Stomach (tissue), 9 donors: ENCODE measurements around the gene CCL17. TPM values are rescaled to one million over a fixed set of nuclear protein-coding genes. Genes with fewer than 3 reads are reported as not detected.
A peak's percentile ranks its signal among the peaks of the same experiment; 100 is the strongest.

Experiments used
- DNase-seq, 2 donors: peaks; one replicate each; pipeline versions ENCODE4 v3.0.0 to v3.0.0-alpha.2; 2013 to 2019
- H3K27ac ChIP-seq, 5 donors: fragments of 200-600 bp in 4 of 5; sonication (generic) in 4 of 5; one replicate each; pipeline ENCODE4 v1.5.1; 2013 to 2019; ENCODE audit warnings: mild to moderate bottlenecking in 1 of 5, moderate library complexity in 1 of 5
- H3K27me3 ChIP-seq, 3 donors: fragments of 200-600 bp; sonication (generic); one replicate each; pipeline ENCODE4 v1.5.1; 2017 to 2019; ENCODE audit warnings: mixed run types in 1 of 3
- H3K36me3 ChIP-seq, 4 donors: fragments of 200-600 bp; sonication (generic); 1 replicate in 3 of 4; 2 replicates in 1 of 4; pipeline ENCODE4 v1.5.1; 2016 to 2019
- H3K4me1 ChIP-seq, 4 donors: fragments of 200-600 bp; sonication (generic); one replicate each; pipeline ENCODE4 v1.5.1; 2016 to 2019
- H3K4me3 ChIP-seq, 4 donors: fragments of 200-600 bp; sonication (generic) in 3 of 4; one replicate each; pipeline ENCODE4 v1.5.1; 2016 to 2019; ENCODE audit warnings: mild to moderate bottlenecking in 1 of 4
- H3K9me3 ChIP-seq, 4 donors: fragments of 200-600 bp; sonication (generic); one replicate each; pipeline ENCODE4 v1.5.1; 2016 to 2019
- EP300 ChIP-seq: sonication (generic); formaldehyde crosslinking; IDR thresholded peaks from one replicate; pipeline ENCODE4 v1.6.1; 2017; ENCODE audit warnings: antibody characterized with exemption
- POLR2A ChIP-seq, 4 donors: fragments of 450-650 bp; IDR thresholded peaks; one replicate each; pipeline ENCODE4 v1.6.1; 2016; ENCODE audit warnings: antibody characterized with exemption in 4 of 4, control low read depth in 2 of 4, mild to moderate bottlenecking in 1 of 4, moderate library complexity in 1 of 4
- POLR2AphosphoS5 ChIP-seq, 3 donors: sonication (generic); formaldehyde crosslinking; IDR thresholded peaks; one replicate each; pipeline ENCODE4 v1.6.1; 2016; ENCODE audit warnings: antibody characterized with exemption in 3 of 3
- WGBS, 5 donors: extraction: QIAGEN DNeasy Blood & Tissue Kit in 3 of 5; methylation state at CpG; one replicate each; pipeline versions ENCODE4 v1.1.5 to v1.1.7; 2013 to 2018; 5-methylcytosine and 5-hydroxymethylcytosine counted together
- intact Hi-C: fragments of 100-400 bp; cut with DNase I; formaldehyde crosslinking; loops from one replicate; pipeline ENCODE4 v1.15.1; 2023; ENCODE audit warnings: low total_unique reads
- polyA plus RNA-seq, 3 donors: library from polyadenylated mRNA; stranded (reverse); fragments of 200-250 nt; gene quantifications; one replicate each; pipeline ENCODE4 v1.2.3, GENCODE V29; 2013
- total RNA-seq, 5 donors: library from RNA; depleted of rRNA; stranded (reverse); fragments of >200 nt; gene quantifications; one replicate each; pipeline versions ENCODE4 v1.1.0 to v1.2.3, GENCODE V29; 2014 to 2016
- TF ChIP-seq, protein P1 (sequence below), 7 experiments: fragments of 450-650 bp in 4 of 7; fragments of 200-600 bp in 3 of 7; sonication (generic) in 3 of 7; IDR thresholded peaks; one replicate each; pipeline ENCODE4 v1.5.1; 2016 to 2019; ENCODE audit warnings: antibody characterized with exemption in 7 of 7, control low read depth in 2 of 7, mild to moderate bottlenecking in 1 of 7
- donor health status: healthy with polysubstance abuse.
- donor health status: Bipolar disorder and iron deficiency.
- donor health status: healthy.

CCL17 gene
- total and polyA plus RNA-seq, 8 donors, result 3.9 TPM; not detected in 7

GRCh38 chr16:57445510-57445909 lies 40.9 kb downstream of the CCL17 start:
- no peaks in the 10 kb centered on the region for H3K27me3 ChIP-seq
- H3K4me3 ChIP-seq, result no peak overlapping the region
- TF ChIP-seq POLR2AphosphoS5 (IDR thresholded peaks at IDR 0.05), result no peak
- TF ChIP-seq EP300, result no peak
- TF ChIP-seq, protein P1, sequence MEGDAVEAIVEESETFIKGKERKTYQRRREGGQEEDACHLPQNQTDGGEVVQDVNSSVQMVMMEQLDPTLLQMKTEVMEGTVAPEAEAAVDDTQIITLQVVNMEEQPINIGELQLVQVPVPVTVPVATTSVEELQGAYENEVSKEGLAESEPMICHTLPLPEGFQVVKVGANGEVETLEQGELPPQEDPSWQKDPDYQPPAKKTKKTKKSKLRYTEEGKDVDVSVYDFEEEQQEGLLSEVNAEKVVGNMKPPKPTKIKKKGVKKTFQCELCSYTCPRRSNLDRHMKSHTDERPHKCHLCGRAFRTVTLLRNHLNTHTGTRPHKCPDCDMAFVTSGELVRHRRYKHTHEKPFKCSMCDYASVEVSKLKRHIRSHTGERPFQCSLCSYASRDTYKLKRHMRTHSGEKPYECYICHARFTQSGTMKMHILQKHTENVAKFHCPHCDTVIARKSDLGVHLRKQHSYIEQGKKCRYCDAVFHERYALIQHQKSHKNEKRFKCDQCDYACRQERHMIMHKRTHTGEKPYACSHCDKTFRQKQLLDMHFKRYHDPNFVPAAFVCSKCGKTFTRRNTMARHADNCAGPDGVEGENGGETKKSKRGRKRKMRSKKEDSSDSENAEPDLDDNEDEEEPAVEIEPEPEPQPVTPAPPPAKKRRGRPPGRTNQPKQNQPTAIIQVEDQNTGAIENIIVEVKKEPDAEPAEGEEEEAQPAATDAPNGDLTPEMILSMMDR (IDR thresholded peaks at IDR 0.05), result no peak
- peaks cover 0 to 4% (median 0%) of the 10 kb centered on the region in 4 donors for H3K9me3 ChIP-seq
- H3K27ac ChIP-seq, result no peak overlapping the region
- no peak for DNase-seq
- WGBS, 5 donors, result 93 to 97% (median 95%) methylated on average over 2 of the region's 2 CpGs
- peaks cover 18 to 47% (median 28%) of the 10 kb centered on the region in 4 donors for H3K4me1 ChIP-seq
- peaks cover 3 to 7% (median 4%) of the 10 kb centered on the region in 4 donors for H3K36me3 ChIP-seq
- intact Hi-C loops, result no loop called here

GRCh38 chr16:57446531-57447185 lies 42.1 kb downstream of the CCL17 start:
- 1 to 3% (median 2%) methylated on average over 23 to 28 of the region's 28 CpGs for WGBS, 5 donors
- Histone ChIP-seq H3K4me1 (peaks cover 18 to 47% (median 28%) of the 10 kb centered on the region in 4 donors), H3K9me3 (no peaks in the 10 kb centered on the region), H3K27ac (peak overlapping the region; percentile 92 to 98 (median 95)), H3K27me3 (no peaks in the 10 kb centered on the region), H3K4me3 (peak overlapping the region; percentile 74 to 97 (median 94)), H3K36me3 (peaks cover 8 to 11% (median 10%) of the 10 kb centered on the region in 4 donors)
- DNase-seq, result peak; percentile 34 to 69
- TF ChIP-seq, protein P1 (IDR thresholded peaks at IDR 0.05), result no peak
- TF ChIP-seq POLR2A (IDR thresholded peaks at IDR 0.05), result no peak
- TF ChIP-seq POLR2AphosphoS5 (IDR thresholded peaks at IDR 0.05), result no peak
- no peak for TF ChIP-seq EP300
- intact Hi-C loops, result no loop called here

- TF ChIP-seq POLR2A (IDR thresholded peaks at IDR 0.05) (peak in 1 of 4 donors; percentile 76), POLR2AphosphoS5 (IDR thresholded peaks at IDR 0.05) (peak; percentile 70 to 98 (median 89))
- TF ChIP-seq, protein P1 (IDR thresholded peaks at IDR 0.05), result no peak
- Histone ChIP-seq H3K27me3 (no peaks in the 10 kb centered on the region), H3K27ac (peak within 1 kb of the TSS; percentile 92 to 98 (median 95)), H3K9me3 (no peaks in the 10 kb centered on the region), H3K4me1 (peaks cover 18 to 47% (median 28%) of the 10 kb centered on the region in 4 donors), H3K4me3 (peak within 1 kb of the TSS; percentile 74 to 97 (median 94)), H3K36me3 (peaks cover 15 to 18% (median 17%) of the 10 kb centered on the region in 4 donors)
- intact Hi-C loops, result no loop called here
- 0 to 1% (median 1%) methylated on average over 47 to 68 of the region's 68 CpGs for WGBS, 5 donors
- DNase-seq, result peak; percentile 97 to 98
Observed at GRCh38 chr16:57447186-57447962, 42.8 kb downstream of the CCL17 start, which contains the start of the genes CIAPIN1 and COQ9. CIAPIN1 (minus strand) TSS chr16:57447385; CDS start chr16:57440928, 6,457 bp downstream. COQ9 (plus strand) TSS chr16:57447479; CDS start chr16:57447506, 27 bp downstream.

DNA sequence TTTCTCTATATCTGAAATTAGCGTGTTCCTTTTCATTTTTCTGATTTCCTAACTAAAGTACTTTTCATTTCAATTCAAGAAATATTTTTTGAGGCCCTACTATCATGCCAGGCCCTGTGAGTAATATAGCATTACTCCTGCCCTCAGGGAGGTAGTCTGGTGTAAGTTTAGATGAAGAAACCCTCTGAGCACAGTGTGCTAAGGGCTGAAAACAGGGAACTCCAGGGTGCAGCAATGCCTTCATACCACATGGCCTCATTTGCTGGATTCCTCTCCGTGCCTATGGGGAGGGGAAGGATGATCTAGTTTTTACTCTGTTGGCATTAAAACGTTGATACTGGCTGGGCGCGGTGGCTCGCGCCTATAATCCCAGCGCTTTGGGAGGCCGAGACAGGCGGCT lies 47.5 kb downstream of the CCL17 start:
- Histone ChIP-seq H3K4me3 (no peak overlapping the region), H3K27me3 (no peaks in the 10 kb centered on the region), H3K36me3 (peaks cover 53 to 65% (median 64%) of the 10 kb centered on the region in 4 donors), H3K9me3 (no peaks in the 10 kb centered on the region), H3K4me1 (peaks cover 9 to 23% (median 15%) of the 10 kb centered on the region in 4 donors), H3K27ac (no peak overlapping the region)
- TF ChIP-seq POLR2AphosphoS5 (IDR thresholded peaks at IDR 0.05) (no peak), EP300 (no peak), POLR2A (IDR thresholded peaks at IDR 0.05) (no peak)
- TF ChIP-seq, protein P1 (IDR thresholded peaks at IDR 0.05), result no peak
- WGBS, 5 donors, result 92 to 98% (median 95%) methylated on average over 10 of the region's 10 CpGs
- DNase-seq, result no peak
- intact Hi-C loops, result no loop called here
